OCI-LY7 (cell line): Measurements from ENCODE around the gene GCLM. TPM values are rescaled to one million over a fixed set of nuclear protein-coding genes. Genes with fewer than 3 reads are reported as not detected.

Experiments used
- Bru-seq: library from RNA; stranded (reverse); fragments of 400-500 nt; gene quantifications from one replicate; lab custom pipeline; 2021; lab: Mats Ljungman, UMichigan
- BruChase-seq, 2 experiments: library from RNA; stranded (reverse); fragments of 400-500 nt; gene quantifications; one replicate each; lab custom pipeline; 2021; lab: Mats Ljungman, UMichigan
- BruUV-seq: library from RNA; stranded (reverse); fragments of 400-500 nt; replicated peaks from 2 replicates; lab custom pipeline; 2021; lab: Mats Ljungman, UMichigan
- CTCF ChIA-PET: fragments of 300-600 bp; sonication (Branson Sonifier 250); formaldehyde crosslinking; loops from one replicate; lab custom pipeline; 2022; ENCODE audit warnings: antibody characterized with exemption; ENCODE audit not compliant: unreplicated experiment; lab: Charles Lee
- POLR2A ChIA-PET: fragments of 300-600 bp; sonication (Branson Sonifier 250); formaldehyde crosslinking; loops from one replicate; lab custom pipeline; 2022; ENCODE audit warnings: antibody characterized with exemption; lab: Charles Lee
- DNase-seq: peaks from one replicate; pipeline ENCODE4 v3.0.0-alpha.2; 2015; ENCODE audit warnings: low spot score
- H2AFZ ChIP-seq: fragments of 200-600 bp; sonication (generic), shearing (Covaris generic); 2 replicates; pipeline ENCODE4 v1.6.1; 2014; ENCODE audit warnings: mild to moderate bottlenecking, antibody characterized with exemption, low read length, moderate library complexity
- H3K27ac ChIP-seq: fragments of 200-600 bp; sonication (generic); 2 replicates; pipeline ENCODE4 v1.5.1; 2014; ENCODE audit warnings: mixed run types, low read depth, mild to moderate bottlenecking, moderate library complexity, low read length, inconsistent platforms; ENCODE audit not compliant: poor library complexity, severe bottlenecking
- H3K36me3 ChIP-seq: fragments of 200-600 bp; sonication (generic); 2 replicates; pipeline ENCODE4 v1.6.1; 2014; ENCODE audit warnings: mild to moderate bottlenecking, antibody characterized with exemption, low read length, moderate library complexity, mixed read lengths; ENCODE audit not compliant: insufficient read depth
- H3K4me1 ChIP-seq: fragments of 200-600 bp; sonication (generic); 2 replicates; pipeline ENCODE4 v1.5.1; 2014; ENCODE audit warnings: mild to moderate bottlenecking, low read length; ENCODE audit not compliant: insufficient read depth, poor library complexity, severe bottlenecking
- H3K4me2 ChIP-seq: fragments of 200-600 bp; sonication (generic); 2 replicates; pipeline ENCODE4 v1.6.1; 2014; ENCODE audit warnings: mild to moderate bottlenecking, low read length
- H3K4me3 ChIP-seq: fragments of 200-600 bp; sonication (generic); 2 replicates; pipeline ENCODE4 v1.5.1; 2014; ENCODE audit warnings: mild to moderate bottlenecking, low read depth, low read length; ENCODE audit not compliant: poor library complexity, severe bottlenecking
- H3K79me2 ChIP-seq: fragments of 200-600 bp; sonication (generic); 2 replicates; pipeline ENCODE4 v1.6.1; 2016; ENCODE audit warnings: low read depth, mild to moderate bottlenecking, low read length, moderate library complexity, mixed read lengths; ENCODE audit not compliant: insufficient read depth
- H3K9me2 ChIP-seq: fragments of 200-600 bp; sonication (generic); 2 replicates; pipeline ENCODE4 v1.6.1; 2016; ENCODE audit warnings: mild to moderate bottlenecking, low read length, mixed read lengths; ENCODE audit not compliant: insufficient read depth
- H3K9me3 ChIP-seq: fragments of 200-600 bp; sonication (generic); 2 replicates; pipeline ENCODE4 v1.6.1; 2014; ENCODE audit warnings: mild to moderate bottlenecking, mixed run types, low read length, mixed read lengths
- H4K20me1 ChIP-seq: fragments of 200-600 bp; sonication (generic); 2 replicates; pipeline ENCODE4 v1.6.1; 2014; ENCODE audit warnings: mild to moderate bottlenecking, antibody characterized with exemption, low read length, moderate library complexity, mixed read lengths; ENCODE audit not compliant: insufficient read depth
- EZH2phosphoT487 ChIP-seq: fragments of 200-600 bp; sonication (generic); IDR thresholded peaks from 2 replicates; pipeline ENCODE4 v1.6.1; 2018; ENCODE audit warnings: low read depth, borderline replicate concordance, mild to moderate bottlenecking, mixed run types, antibody characterized with exemption, low read length, moderate library complexity, mixed read lengths
- intact Hi-C: fragments of 100-400 bp; cut with micrococcal nuclease; formaldehyde crosslinking; loops from one replicate; pipeline ENCODE4 v1.10.0; 2022; ENCODE audit not compliant: unreplicated experiment
- long read RNA-seq: library from polyadenylated mRNA; stranded (forward); transcript quantifications from one replicate; pipeline ENCODE4 v2.0.0, GENCODE V29; 2022
- total RNA-seq, 2 experiments: library from RNA; depleted of rRNA in 1 of 2; stranded (reverse); fragments of >200 nt in 1 of 2; shearing (Covaris generic) in 1 of 2; gene quantifications; 2 replicates each; pipeline ENCODE4 v1.2.3, GENCODE V29; 2014 to 2022
- TF ChIP-seq, protein P1 (sequence below): fragments of 200-600 bp; sonication (generic); conservative IDR thresholded peaks from 2 replicates; pipeline ENCODE4 v1.5.1; 2014; ENCODE audit warnings: mild to moderate bottlenecking, antibody characterized with exemption, low read length, moderate library complexity, mixed read lengths

The GCLM gene, protein sequence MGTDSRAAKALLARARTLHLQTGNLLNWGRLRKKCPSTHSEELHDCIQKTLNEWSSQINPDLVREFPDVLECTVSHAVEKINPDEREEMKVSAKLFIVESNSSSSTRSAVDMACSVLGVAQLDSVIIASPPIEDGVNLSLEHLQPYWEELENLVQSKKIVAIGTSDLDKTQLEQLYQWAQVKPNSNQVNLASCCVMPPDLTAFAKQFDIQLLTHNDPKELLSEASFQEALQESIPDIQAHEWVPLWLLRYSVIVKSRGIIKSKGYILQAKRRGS
- total RNA-seq (2014; rRNA removed; shearing (Covaris generic)) (7.0 and 10.7 TPM in 2 replicates), total RNA-seq (2022) (24.0 and 24.8 TPM in 2 replicates), Bru-seq, nascent RNA (percentile 76 among the genes with signal in this experiment), BruChase-seq, experiment 1, labeled RNA remaining after a 6-hour chase (percentile 83 among the genes with signal in this experiment), BruChase-seq, experiment 2, labeled RNA remaining after a 2-hour chase (percentile 85 among the genes with signal in this experiment)
- long read RNA-seq, full-length matches to known transcripts, result 47 of 55 reads
- long read RNA-seq, partial matches to known transcripts, result 1 of 55 reads
- long read RNA-seq, other reads (novel, unspliced or antisense), result 7 of 55 reads

DNA sequence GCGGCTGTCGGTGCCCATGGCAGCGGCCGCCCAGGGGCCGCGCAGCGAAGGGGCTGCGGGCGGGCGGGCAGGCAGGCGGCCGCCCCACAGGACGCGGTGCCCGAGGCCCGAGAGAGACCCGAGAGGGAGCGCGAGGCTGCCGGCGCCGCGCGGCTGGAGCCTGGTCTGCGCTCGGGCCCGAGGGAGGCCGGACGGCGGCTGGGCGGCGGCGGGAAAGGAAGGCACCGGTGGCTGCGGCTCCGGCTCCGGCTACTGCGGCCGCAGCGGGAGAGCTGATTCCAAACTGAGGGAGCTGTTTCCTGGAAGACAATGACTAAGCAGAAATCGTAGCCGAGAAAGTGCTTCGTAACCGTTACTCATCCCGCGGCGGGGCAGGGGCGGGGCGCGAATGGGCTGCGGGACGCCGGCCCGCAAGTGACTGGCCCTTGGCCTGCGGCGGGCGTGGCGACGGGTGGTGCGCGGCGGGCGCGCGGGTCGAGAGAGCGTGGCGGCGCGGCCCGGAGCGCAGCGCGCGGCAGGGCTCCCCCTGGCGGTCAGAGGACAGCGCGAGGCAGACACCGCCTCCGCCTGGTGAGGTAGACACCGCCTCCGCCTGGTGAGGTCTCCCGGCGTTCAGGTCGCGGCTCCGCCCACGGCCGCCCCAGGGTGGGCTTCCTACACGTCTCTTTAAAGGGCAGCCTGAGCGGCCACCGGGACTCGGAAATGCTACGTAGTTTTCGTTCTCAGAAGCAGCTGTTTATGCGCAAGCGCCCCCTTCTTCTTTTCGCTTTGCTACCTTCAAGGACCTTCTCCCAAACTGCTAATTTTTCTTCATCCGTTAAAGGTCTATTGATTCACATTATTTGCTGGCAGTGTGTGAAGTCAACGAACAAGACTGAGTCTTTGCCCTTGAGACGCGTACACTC lies at the start of gene GCLM:
Gene GCLM, minus strand, starts transcription at position 285 of the 905 bp plus-strand sequence. Its CDS starts 267 bp downstream, at position 18.
- peak within 1 kb of the TSS; percentile 90 for H2AFZ ChIP-seq
- no peaks in the 10 kb centered on the region for H3K9me2 ChIP-seq
- CTCF ChIA-PET, result interaction anchor here (0.6 kb wide), 1 partner anchor 67 kb away, joined by 3 read pairs; no protein-coding TSS in a partner anchor
- TF ChIP-seq EZH2phosphoT487, result no peak
- TF ChIP-seq, protein P1, sequence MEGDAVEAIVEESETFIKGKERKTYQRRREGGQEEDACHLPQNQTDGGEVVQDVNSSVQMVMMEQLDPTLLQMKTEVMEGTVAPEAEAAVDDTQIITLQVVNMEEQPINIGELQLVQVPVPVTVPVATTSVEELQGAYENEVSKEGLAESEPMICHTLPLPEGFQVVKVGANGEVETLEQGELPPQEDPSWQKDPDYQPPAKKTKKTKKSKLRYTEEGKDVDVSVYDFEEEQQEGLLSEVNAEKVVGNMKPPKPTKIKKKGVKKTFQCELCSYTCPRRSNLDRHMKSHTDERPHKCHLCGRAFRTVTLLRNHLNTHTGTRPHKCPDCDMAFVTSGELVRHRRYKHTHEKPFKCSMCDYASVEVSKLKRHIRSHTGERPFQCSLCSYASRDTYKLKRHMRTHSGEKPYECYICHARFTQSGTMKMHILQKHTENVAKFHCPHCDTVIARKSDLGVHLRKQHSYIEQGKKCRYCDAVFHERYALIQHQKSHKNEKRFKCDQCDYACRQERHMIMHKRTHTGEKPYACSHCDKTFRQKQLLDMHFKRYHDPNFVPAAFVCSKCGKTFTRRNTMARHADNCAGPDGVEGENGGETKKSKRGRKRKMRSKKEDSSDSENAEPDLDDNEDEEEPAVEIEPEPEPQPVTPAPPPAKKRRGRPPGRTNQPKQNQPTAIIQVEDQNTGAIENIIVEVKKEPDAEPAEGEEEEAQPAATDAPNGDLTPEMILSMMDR, result peak; percentile 82
- BruUV-seq, result no TSS peak
- peak; percentile 93 for DNase-seq
- peak within 1 kb of the TSS; percentile 39 for H3K27ac ChIP-seq
- peak within 1 kb of the TSS; percentile 96 for H3K4me3 ChIP-seq
- no peaks in the 10 kb centered on the region for H3K9me3 ChIP-seq
- H4K20me1 ChIP-seq, result no peaks in the 10 kb centered on the region
- POLR2A ChIA-PET, result interaction anchor here (0.6 to 1.3 kb wide), 9 partner anchors 23 to 1690 kb away, joined by 3 to 9 read pairs (median 3); no protein-coding TSS in a partner anchor
- peak within 1 kb of the TSS; percentile 84 for H3K4me2 ChIP-seq
- no peaks in the 10 kb centered on the region for H3K36me3 ChIP-seq
- H3K79me2 ChIP-seq, result peaks cover 45% of the 10 kb centered on the region
- H3K4me1 ChIP-seq, result peaks cover 43% of the 10 kb centered on the region
- intact Hi-C loops, result loop anchor here (1.0 to 2.0 kb wide), 4 partner anchors 31 to 1611 kb away; partner anchors contain the start of genes ABCD3, DNTTIP2, GLMN and RPAP2

DNA sequence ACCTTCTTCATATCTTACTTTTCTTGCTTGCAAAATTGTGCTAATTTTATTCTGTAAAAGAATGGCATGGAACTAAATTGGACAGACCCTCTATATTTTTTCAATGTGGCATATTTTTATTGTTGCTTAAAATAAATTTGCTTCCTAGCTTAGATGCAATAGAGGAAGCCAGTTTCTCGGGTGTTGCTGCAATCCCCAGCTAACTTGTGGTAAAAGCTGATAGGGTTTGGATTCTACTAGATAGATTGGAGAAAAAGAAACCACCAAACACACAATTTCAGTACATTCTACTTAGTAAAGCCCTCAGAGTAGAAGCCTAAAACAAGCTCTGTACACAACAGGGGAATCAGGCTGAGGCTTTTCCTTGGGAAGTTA lies 49.5 kb upstream of the GCLM start:
- Histone ChIP-seq H3K9me3 (peaks cover 11% of the 10 kb centered on the region; the same call in 1 of the 2 replicates), H3K79me2 (no peaks in the 10 kb centered on the region), H3K4me2 (no peak overlapping the region), H3K4me1 (no peaks in the 10 kb centered on the region), H3K4me3 (no peak overlapping the region), H3K36me3 (no peaks in the 10 kb centered on the region), H3K9me2 (no peaks in the 10 kb centered on the region), H3K27ac (no peak overlapping the region), H2AFZ (no peak overlapping the region), H4K20me1 (no peaks in the 10 kb centered on the region)
- POLR2A ChIA-PET, result interaction anchor here (0.7 to 1.3 kb wide), 3 partner anchors 8 to 17 kb away, joined by 3 to 4 read pairs (median 3); no protein-coding TSS in a partner anchor
- BruUV-seq, result no TSS peak
- no peak for DNase-seq
- TF ChIP-seq EZH2phosphoT487, result no peak
- TF ChIP-seq, protein P1, result no peak
- intact Hi-C loops, result no loop called here
- CTCF ChIA-PET, result interaction anchor here (1.2 kb wide), 1 partner anchor 14 kb away, joined by 3 read pairs; no protein-coding TSS in a partner anchor
